Endothelial cell of coronary artery (primary cell): Measurements from ENCODE around the gene SNRPN. TPM values are rescaled to one million over a fixed set of nuclear protein-coding genes. Genes with fewer than 3 reads are reported as not detected.

Source experiments
- total RNA-seq: library from RNA; depleted of rRNA; stranded (reverse); fragments of >200 nt; gene quantifications from 2 replicates; pipeline ENCODE4 v1.2.3, GENCODE V29; 2014

SNRPN gene
- total RNA-seq = 89.0 and 120 TPM in 2 replicates

DNA sequence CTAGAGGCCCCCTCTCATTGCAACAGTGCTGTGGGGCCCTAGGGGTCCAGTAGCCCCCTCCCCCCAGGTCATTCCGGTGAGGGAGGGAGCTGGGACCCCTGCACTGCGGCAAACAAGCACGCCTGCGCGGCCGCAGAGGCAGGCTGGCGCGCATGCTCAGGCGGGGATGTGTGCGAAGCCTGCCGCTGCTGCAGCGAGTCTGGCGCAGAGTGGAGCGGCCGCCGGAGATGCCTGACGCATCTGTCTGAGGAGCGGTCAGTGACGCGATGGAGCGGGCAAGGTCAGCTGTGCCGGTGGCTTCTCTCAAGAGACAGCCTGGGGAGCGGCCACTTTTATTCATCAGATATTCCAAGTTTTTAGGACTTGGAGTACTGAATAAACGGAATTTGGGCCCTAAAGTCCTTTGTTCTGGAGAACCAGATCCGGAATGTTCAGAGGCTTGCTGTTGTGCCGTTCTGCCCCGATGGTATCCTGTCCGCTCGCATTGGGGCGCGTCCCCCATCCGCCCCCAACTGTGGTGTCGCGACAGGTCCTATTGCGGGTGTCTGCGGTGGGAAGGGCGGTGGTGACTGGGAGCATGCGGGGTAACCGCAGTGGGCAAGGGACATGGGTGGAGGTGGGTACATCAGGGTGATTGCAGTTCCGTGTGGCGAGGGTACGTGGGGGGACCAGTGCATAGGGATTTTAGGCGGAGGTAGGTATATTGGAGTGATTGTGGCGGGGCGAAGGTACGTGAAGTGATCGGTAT lies at the start of gene SNRPN, which contains the start of gene SNURF:
SNRPN (plus strand) TSS at position 205 of the 748 bp plus-strand sequence. CDS start 19,467 bp downstream, outside the sequence.
SNURF (plus strand) TSS at position 205 of the 748 bp plus-strand sequence; CDS start at position 267, 62 bp downstream.

Other genes starting within 250 kb of the SNRPN start
- gene SNURF, start within 50 bp of the SNRPN start, total RNA-seq = 74.3 and 82.8 TPM in 2 replicates